ENCODE data around the gene AP1B1. TPM values are rescaled to one million over a fixed set of nuclear protein-coding genes. Genes with fewer than 3 reads are reported as not detected.
"Not testable (repeated sequence)": the region's sequence is repeated elsewhere in the genome, so short reads cannot be mapped to it uniquely, and the experiment has no call there.

AP1B1 gene
- polyA plus RNA-seq, 12 donors = 20.6 to 35.7 (median 24.2) TPM; not detected in 1

DNA sequence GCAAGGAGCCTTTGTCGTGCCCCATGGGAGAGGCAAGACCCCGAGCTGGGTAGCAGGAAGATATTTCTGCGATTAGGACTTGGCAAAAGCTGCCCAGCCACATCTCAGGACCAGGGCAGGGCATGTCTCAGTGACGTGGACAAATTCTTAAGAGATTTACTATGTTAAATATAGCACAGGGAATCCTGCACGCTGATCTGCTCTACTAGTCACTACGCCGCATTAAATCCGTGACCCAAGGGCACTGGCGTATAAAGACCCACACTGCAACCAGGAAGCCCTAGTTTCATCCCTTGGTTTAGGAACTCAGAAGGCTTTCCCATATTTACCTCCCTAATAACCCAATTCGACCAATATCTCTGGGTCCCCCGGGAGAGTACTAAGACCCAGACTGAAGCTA lies 35.1 kb downstream of the AP1B1 start:
- no peak for DNase-seq

DNA sequence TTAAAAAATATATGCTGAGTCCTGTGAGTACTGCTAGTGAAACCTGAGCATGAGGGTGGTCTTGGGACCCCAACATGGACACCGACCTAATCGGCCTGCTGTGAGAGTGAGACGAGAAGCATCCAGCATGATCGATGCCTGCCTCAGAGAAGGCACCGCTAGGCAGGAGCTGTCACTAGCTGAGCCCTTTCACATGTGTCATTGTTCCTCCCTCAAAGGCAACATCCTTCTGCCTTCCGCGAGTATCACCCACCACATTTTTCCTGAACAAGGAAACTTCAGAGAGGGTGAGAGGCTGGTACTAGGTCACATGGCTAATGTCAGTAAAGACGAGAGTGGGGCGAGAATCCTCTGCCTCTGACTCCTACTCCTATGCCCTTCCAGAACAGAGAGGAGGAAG lies 35.6 kb downstream of the AP1B1 start:
- DNase-seq = no peak

DNA sequence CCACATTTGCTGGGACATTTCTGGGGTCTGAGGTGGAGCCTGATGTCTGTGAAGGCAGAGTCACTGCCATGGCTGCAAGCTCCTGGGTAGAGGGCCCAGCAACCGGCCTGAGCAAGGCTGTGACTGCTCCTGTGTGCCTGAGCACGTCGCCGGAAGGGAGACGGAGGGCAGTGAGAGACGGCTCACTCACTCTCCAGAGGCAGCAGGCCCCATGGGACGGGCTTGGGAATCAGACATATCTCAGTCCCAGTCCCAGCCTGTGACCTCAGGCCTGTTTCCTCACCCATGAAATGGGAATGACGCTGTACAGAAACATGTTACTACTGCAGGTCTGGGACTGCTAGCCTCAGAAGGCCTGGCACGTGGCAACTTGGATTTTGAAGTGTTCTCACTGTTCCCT lies 36.5 kb downstream of the AP1B1 start:
- no peak for DNase-seq

DNA sequence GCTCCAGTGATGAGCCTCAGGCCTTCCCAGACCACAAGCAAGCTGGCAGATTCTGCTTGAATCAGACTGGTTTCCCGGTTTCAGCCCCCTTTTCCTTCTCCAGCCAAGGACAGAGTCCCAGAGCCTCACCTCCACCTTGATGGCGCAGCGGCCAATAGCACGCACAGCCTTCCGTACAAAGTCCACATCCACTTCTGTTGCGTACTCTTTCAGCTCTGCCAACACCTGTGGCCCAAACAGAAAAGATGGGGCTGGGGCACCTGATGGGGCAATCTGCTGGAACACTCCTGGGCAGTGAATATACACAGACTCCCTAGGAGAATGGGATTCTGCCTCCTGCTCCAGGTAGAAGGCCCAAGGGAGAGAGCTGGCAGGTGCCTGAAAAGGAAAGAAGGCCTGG lies 37.3 kb downstream of the AP1B1 start:
- no peak for DNase-seq

DNA sequence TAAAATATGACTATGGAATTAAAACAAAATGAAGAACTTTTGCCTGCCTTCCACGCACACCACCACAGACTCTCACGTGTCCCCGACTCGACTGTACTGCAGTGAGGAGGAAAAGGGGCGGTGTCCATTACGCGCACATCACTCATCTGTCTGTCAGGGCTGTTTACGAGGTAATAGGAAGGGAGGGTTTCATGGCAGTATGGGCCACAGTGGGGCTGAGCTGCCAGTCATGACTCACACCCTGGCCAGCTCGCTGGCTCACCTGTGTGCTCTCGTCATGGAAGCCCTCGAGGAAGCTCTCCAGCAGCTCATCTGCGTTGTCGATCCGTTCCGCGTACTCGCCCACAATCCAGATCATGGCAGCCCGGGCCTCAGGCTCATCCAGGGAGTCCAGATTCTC lies 39.4 kb downstream of the AP1B1 start:
- no peak for DNase-seq

DNA sequence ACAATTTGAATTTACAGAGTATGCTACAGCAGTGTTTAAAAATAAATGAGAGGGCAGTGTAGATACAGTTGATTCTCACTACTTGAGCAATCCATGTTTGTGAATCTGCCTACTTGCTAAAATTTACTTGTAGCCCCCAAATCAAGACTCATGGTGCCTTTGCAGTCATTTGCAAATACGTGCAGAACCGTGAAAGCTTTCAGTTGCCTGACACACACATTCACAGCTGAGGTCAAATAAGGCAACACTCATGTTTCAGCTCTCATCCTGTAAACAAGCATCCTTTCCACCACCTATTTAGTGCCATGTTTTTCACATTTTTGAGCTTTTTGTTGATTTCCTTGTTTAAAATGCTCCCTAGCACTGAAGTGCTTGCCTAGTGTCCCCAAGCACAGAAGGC lies 40.3 kb downstream of the AP1B1 start:
- no peak for DNase-seq

DNA sequence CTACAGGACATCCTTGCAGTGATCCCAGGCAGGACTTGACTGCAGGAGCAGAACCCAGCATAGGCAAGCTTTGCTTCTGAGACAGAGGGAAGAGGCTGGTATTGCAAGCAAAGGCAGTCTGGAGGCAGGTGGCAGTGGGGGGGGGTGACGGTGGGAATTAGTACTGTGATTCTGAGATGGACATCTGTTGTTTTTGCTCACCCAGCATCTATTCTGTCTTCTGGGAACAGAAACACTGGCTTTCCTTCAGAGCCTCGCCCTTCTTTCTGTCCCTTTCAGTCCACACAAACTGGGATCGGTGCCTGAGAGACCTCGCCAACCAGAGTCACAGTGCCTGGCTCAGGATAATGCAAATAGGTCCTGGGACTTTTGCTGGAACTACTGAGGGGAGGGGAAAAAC lies 41.7 kb downstream of the AP1B1 start:
- no peak for DNase-seq

DNA sequence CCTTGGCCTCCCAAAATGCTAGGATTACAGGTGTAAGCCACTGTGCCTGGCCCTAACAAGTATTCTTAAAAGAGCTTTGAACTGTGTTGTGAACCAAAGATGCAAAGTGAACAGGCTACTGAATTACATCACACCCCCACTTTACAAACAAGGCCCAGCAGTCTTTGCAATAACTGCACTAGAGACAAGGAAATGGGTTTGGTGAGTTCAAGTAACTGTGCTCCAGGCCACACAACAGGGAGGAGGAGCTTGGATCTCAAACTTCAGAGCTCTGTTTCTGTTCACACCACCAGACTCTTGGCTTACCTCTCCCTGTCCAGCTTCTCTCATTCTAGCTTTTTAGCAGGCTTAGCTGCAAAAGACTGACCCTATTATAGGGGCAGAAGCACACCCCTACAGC lies 42.4 kb downstream of the AP1B1 start:
- DNase-seq = no peak

DNA sequence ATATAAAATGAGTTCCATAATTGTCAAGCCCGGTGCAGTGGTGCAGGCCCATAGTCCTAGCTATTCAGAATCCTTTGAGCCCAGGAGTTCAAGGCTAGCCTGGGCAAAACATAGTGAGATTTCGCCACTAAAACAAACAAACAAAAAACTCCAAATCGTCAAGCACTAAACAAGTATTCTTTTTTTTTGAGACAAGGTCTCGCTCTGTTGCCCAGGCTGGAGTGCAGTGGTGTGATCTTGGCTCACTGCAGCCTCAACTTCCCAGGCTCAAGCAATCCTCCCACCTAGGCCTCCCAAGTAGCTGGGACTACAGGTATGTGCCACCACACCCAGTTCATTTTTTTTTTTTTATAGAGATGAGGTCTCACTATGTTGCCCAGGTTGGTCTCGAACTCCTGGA lies 43.5 kb downstream of the AP1B1 start:
- not testable (repeated sequence) for DNase-seq

DNA sequence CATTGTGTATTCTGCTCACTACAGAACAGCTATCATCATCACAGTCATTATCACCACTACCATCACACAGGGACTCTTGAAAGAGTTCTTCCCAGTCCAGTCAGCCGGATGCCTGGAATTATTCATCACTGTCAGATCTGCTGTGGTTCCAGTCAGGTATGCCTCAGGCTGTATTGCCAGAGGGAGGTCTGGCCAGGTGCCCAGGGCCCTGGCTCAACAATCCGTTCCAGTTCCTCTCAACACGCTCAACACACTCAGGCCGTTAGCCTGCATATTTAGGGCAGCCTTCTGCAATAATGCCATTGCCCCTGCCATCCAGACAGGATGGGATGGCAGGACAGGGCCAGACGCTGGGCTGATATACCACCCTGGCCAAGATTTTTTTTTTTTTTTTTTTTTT lies 44.2 kb downstream of the AP1B1 start:
- DNase-seq = peak; percentile 51

DNA sequence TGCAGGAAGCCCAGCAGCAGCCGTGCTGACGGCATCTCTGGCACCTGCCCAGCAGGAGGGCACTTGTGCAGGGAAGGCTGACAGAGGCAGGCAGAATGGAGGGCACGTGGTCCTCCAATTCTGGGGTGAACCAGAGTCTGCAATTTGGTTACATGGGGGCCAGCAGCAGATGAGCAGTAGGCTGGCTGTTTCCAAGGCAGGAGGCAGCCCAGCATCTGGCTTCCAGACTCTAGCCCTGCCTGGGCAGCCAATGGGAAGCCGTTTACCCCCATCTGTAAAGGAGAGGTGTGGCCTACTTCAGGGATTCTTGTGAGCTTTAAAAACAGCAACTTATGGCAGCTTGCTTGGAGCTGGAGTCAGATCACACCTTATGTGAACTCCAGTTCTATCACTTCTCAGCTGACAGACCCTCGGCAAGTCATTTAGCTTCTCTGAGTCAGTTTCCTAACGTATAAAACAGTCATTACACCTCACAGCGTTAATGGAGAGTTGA lies 45.0 kb downstream of the AP1B1 start:
- no peak for DNase-seq

DNA sequence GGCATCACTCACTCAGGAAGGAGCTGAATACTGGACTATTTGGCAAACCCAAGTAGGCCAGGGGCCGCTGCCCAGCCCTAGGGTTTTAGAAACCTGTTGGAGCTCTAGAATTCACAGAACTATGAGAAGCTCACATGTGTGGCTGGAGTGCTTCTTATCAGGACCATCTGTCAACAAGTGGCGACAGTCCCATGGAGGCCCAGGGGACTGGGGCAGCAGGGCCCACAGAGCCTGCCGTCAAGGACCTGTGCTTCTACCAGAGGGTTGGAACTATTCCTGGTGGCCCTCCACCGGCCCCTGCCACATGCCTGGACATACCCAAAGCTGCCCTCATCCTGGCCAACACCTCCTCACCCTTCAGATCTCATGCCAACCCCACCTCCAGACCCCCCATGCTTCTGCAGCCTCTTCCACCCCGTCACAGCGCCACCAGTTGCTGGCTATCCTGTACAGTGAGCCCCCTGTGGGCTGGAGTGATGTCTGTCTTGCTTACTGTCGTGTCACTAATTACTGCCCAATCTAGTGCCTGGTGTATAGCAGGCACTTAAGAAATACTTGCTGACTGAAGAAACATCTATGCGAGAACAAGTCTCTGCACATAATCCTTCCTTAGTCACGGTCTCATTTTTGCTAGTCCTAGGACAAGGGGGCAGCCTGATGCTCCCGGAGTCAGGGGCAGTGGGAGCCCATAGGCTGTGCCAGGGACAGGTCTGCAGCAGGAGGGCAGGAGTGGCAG lies 45.6 kb downstream of the AP1B1 start:
- DNase-seq = no peak

DNA sequence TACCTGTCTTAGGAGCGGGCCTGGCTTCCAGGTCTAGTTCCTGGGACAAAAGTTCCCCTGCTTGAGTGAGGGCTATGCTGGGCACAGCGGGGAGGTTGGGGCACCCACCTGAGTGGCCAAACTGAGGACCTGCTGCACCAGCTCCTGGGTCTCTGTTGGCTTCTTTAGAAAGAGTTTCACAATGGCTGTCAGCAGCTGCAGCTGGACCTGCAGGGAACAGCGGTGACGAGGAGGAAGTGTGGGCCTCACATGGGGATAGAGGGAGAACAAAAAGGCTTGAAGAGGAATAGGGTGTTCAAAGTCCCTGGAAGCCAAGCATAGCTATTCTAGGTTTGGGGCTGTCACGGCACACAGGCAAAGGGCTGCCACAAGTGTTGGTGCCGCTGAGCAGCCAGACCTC lies 46.2 kb downstream of the AP1B1 start:
- DNase-seq = no peak

DNA sequence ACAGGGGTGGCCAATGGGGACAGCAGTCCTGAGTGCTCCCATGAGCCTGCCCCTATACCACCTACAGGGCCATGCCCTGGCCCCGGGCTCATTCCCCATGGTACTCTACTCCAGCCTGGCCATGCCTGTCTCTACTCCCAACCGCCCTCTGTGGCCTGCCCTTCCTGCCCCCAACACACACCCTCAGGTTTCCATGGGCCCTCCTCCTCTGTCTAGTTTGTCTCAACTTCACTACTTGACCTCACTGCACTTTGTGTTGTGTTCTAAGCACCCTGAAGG lies 46.6 kb downstream of the AP1B1 start:
- DNase-seq = no peak

DNA sequence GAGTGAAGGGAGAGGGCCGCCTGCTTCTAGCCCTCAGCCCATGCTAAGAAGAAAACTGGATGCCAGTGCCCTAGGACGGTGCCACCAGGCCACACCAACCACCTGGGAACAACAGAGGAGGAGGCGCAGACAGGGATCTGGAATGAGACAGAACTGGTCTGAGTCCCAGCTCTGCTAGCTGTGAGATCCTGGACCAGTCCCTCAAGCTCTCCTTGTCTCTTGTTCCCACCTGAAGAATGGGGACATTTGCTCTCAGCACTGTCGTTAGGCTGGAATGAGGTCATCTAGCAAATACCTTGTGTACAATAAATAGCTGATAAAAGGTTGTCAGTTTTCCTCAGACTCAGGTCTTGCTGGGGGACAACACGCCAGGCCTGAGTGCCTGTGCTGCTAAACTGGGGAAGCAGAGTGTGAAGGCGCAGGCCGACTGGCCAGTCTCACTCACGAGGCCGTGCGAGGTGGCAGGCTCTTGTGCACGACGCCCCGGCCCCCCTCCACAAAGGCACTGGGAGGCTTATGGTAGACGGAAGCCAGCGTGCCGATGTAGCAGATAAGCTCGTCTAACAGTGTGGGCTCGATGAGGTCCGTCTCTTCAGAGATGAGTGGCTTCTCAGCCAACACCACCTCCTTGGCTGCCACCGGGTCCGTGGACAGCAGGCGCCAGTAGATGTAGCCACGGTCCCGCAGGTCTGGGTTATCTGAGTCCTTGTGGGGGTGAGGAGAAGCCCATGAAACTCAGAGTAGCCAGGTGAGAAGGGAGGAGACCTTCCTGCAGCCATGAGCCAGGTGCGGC lies 47.1 kb downstream of the AP1B1 start:
- no peak for DNase-seq

DNA sequence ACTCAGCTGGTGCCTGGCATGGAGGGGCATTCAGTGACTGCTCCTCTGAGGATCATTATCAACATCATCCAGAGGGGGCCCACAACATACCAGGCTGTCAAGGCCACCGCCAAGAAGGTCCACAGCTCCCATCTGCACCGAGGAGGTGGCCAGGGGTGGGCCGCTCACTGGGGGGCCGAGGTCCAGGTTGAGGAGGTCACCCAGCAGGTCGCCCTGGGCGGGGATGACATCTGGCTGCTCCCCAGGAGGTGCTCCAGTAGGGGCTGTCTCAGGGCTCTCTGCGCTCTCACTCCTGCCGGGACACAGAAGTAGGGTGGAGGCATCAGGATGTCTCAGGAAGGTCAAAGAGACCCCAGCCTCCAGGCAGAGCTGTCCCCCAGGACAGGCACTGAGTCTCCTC lies 47.8 kb downstream of the AP1B1 start:
- no peak for DNase-seq

DNA sequence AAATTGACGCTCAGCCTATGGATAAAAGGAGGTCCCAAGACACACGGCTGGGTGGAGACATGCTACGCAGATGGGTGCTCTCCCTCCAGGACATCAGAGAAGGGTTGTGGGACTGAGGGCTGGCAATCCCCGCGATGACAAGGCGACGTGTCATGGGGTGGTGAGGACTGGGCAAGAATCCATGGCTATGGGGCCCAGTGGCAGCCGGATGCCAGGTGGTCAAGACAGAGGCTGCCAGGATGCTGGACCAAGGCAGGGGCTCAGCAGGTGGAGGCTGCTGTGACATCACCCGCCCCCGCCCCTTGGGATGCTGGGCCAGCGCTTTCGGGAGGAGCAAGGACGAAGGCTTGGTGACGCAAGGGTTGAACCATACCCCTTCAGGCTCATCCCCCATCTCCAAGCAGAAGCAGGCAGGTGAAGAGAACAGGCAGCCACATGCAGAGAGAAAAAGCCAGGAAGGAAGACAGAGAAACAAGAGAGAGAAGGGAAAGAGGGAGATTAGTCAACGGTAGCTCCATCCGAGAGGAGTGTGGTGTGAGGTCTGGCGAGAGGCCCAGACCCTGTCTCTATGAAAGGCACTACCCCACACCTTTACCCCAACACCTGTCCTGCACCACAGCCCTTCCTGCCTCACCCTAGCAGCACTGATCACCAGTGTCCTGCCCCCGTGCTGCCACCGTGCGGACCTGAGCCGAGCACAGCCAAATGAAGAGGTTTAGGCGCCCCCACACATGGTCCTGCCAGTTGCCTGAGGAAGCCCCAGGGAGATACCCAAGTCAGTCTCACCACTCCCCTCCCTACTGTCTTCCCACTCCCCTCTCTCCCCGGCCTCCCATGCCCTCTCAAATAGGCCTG lies 48.8 kb downstream of the AP1B1 start:
- no peak for DNase-seq

DNA sequence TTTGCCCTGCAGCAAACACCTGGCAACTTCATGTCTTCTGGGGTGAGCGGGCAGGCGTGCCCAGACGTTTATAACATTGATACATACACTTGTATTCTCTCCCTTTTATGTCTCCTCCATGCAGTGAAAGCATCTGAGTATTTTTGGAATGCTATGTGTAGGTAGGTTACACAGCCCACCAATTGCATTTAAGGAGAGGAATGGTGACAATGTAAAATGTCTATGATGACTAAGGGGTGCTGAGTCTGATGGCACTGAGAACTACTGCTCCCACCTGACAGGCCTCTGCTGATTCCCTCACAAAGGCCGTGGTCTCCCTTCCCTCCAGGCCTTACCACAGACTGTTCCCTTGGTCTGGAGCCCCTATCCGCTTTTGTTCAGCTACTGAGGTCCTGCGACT lies 50.0 kb downstream of the AP1B1 start:
- no peak for DNase-seq

DNA sequence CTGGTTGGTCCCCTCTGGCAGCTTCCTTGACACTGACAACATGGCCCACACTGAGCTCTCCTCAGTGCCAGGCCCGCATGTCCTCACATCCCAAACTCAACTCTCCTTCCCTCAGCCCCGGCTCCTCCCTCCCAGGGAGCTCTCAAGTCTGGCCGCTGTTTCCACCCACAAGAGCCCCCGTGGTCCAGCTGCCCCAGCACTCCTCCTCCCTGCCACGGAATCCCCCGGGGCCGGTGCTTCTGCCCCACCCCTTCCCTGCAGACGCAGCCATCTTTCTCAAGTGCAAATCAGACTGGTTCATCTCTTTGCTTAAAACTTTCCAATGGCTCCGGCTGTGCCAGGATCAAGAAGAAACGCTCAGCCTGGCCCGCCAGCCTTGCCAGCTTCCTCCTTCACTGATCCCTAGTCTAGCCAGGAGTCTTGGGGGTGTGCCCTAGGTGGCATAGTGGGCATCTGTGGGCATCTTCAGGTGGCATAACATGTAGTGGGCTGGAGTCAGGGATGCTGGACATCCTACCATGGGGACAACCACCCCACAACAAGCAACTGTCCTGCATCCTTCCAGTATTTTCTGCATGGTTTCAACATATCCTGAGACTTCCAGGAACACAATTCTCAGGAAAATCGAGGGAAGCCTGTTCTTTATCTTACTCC lies 50.6 kb downstream of the AP1B1 start:
- no peak for DNase-seq

DNA sequence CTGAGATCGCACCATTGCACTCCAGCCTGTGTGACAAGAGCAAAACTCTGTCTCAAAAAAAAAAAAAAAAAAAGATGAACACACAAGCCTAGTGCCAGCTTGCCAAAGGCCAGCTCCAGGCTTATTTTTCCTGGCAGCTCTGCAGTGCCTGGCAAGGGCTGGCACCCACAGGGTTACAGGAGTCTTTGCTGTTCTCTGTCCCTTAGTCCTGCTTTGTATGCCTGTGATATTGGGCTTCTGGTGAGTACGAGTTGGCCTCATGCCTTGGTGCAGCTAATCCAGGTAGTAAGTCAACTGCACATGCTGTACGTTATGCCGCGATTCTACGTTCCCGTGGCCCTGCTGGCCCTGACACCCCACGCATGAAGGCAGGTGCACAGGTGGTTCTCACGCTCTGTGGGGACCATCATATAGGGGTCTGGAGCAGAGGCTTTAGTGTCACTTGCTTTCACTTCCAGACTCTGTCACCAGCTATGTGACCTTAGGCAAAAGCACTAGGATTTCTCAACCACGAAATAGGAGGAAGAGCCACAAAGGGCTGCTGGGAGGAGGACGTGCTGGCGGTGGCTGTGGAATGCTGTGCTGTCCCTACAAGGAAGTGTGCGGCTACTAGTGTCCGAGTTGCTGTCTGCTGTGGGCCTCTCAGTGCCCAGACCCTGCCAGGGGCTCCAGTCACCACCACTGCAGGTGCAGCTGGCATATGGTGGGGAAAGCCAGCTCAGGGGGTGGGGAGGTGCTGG lies 51.4 kb downstream of the AP1B1 start:
- DNase-seq = no peak

DNA sequence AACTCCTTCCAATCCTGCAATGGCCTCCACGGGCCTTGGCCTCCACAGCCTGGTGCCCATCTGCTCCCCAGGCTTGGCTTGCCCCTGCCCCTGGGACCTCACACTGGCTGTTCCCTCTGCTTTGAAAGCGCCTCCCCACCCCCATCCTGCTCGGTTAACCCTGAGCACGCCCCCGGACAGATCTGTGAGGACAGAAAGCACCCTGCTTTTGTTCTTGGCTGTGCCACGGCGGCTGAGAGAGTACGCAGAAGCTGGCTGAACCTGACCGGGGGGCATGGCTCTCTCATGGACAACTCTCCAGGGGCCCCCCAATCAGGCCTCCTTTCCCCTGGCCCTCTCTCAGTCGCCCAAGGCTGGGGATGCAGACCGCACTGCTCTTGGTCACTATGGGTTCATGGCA lies 52.7 kb downstream of the AP1B1 start:
- DNase-seq = no peak
